Left ventricle myocardium inferior (tissue), 1 donor: Measurements from ENCODE around the gene KPNA6. TPM values are rescaled to one million over a fixed set of nuclear protein-coding genes. Genes with fewer than 3 reads are reported as not detected.
"Not testable (repeated sequence)": the region's sequence is repeated elsewhere in the genome, so short reads cannot be mapped to it uniquely, and the experiment has no call there.

ENCODE experiments used
- DNase-seq: peaks from one replicate; pipeline ENCODE4 v3.0.0-alpha.2; 2020
- H3K27ac ChIP-seq: fragments of 200-600 bp; replicated peaks from 2 replicates; pipeline ENCODE4 v1.8.0; 2021
- H3K27me3 ChIP-seq: fragments of 200-600 bp; 2 replicates; pipeline ENCODE4 v1.8.0; 2021; ENCODE audit warnings: low read depth
- H3K36me3 ChIP-seq: fragments of 200-600 bp; 2 replicates; pipeline ENCODE4 v1.8.0; 2021
- H3K4me1 ChIP-seq: fragments of 200-600 bp; 2 replicates; pipeline ENCODE4 v1.8.0; 2021
- H3K4me3 ChIP-seq: fragments of 200-600 bp; 2 replicates; pipeline ENCODE4 v1.8.0; 2021; ENCODE audit warnings: mild to moderate bottlenecking, moderate library complexity
- H3K9me3 ChIP-seq: fragments of 200-600 bp; replicated peaks from 2 replicates; pipeline ENCODE4 v1.8.0; 2021
- CTCF ChIP-seq: fragments of 200-600 bp; IDR thresholded peaks from 2 replicates; pipeline ENCODE4 v1.8.0; 2021; ENCODE audit warnings: antibody characterized with exemption, mild to moderate bottlenecking, borderline replicate concordance
- intact Hi-C: fragments of 100-400 bp; cut with micrococcal nuclease; formaldehyde crosslinking; loops from one replicate; pipeline ENCODE4 v1.11.0; 2022
- total RNA-seq: library from RNA; stranded (reverse); fragmentation: NEBNext Ultra II Directional; extraction: Animal tissue kit (Norgen Biotek cat#: 25700); gene quantifications from one replicate; pipeline ENCODE4 v1.2.1, GENCODE V29; 2021
- donor health status: DM: no; HTN: yes; CAD: no; lungs with severe emphysema.

Gene KPNA6
- total RNA-seq, 1 donor from 2014 or later: 75.9 TPM

- intact Hi-C loops: no loop called here
- H3K27me3 ChIP-seq: no peaks in the 10 kb centered on the region
- H3K4me1 ChIP-seq: peaks cover 18% of the 10 kb centered on the region
- H3K4me3 ChIP-seq: no peak overlapping the region
- peaks cover 28% of the 10 kb centered on the region for H3K9me3 ChIP-seq
- H3K27ac ChIP-seq: no peak overlapping the region
- peaks cover 27% of the 10 kb centered on the region for H3K36me3 ChIP-seq
- DNase-seq: no peak
- TF ChIP-seq CTCF: no peak
Measured at GRCh38 chr1:32151319-32151787, 43.5 kb downstream of the KPNA6 start.

GRCh38 chr1:32159189-32159588, 51.3 kb downstream of the KPNA6 start:
- Histone ChIP-seq H3K27ac (no peak overlapping the region), H3K36me3 (peaks cover 93% of the 10 kb centered on the region), H3K27me3 (no peaks in the 10 kb centered on the region), H3K4me3 (no peak overlapping the region), H3K9me3 (no peaks in the 10 kb centered on the region), H3K4me1 (no peaks in the 10 kb centered on the region)
- intact Hi-C loops: no loop called here
- no peak for DNase-seq
- TF ChIP-seq CTCF: no peak

DNA sequence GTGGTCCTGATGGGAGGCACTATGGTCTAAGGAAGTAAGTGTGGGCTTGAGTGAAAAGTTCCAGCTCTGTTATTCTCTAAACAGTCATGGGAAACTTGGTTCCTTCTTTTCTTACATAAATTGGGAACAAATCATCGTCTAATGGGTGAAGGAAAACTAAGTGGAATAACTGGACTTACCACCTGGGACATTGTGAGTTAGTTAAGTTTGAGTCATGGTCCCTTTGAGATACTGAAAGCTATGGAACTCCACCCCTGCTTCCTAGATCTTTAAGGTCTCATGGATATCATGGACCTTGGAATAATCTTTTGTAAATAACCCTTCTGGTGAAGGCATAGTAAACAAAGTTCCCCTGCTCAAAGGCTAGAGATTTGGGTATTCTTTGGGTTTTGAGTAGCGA, 55.5 kb downstream of the KPNA6 start:
- Histone ChIP-seq H3K4me1 (no peaks in the 10 kb centered on the region), H3K36me3 (peaks cover 95% of the 10 kb centered on the region), H3K9me3 (no peaks in the 10 kb centered on the region), H3K4me3 (no peak overlapping the region), H3K27me3 (no peaks in the 10 kb centered on the region), H3K27ac (no peak overlapping the region)
- intact Hi-C loops: no loop called here
- no peak for DNase-seq
- TF ChIP-seq CTCF: no peak

- H3K27ac ChIP-seq, DNase-seq, intact Hi-C loops, H3K9me3 ChIP-seq, H3K4me1 ChIP-seq, H3K4me3 ChIP-seq, H3K27me3 ChIP-seq: not testable (repeated sequence)
- peaks cover 97% of the 10 kb centered on the region for H3K36me3 ChIP-seq
Measured at GRCh38 chr1:32165633-32166032, 57.8 kb downstream of the KPNA6 start.

DNA sequence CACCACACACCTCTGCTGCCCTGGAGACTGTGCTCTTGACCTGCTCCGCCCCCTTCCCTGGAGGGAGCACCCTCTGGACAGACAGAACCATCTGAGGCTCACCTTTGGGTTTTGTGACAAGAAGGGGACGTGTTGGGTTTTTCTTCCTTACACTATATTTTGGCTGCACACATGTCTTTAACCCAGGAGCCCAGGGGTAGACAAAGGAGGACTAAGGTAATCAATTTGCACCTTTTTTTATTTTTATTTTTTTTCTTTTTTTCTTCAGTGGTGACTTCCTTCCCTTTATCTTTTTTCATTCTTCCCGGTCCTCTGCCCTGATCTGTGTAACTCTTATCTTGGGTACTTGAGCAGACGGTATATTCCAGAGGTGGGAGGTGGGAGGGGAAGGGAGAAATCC, 63.1 kb downstream of the KPNA6 start:
- Histone ChIP-seq H3K4me3 (no peak overlapping the region), H3K9me3 (no peaks in the 10 kb centered on the region), H3K4me1 (no peaks in the 10 kb centered on the region), H3K27me3 (no peaks in the 10 kb centered on the region), H3K27ac (no peak overlapping the region), H3K36me3 (peaks cover 84% of the 10 kb centered on the region)
- intact Hi-C loops: no loop called here
- TF ChIP-seq CTCF: no peak
- no peak for DNase-seq

- intact Hi-C loops: no loop called here
- H3K27ac ChIP-seq: no peak overlapping the region
- no peak for TF ChIP-seq CTCF
- H3K4me3 ChIP-seq: no peak overlapping the region
- H3K36me3 ChIP-seq: peaks cover 68% of the 10 kb centered on the region
- no peaks in the 10 kb centered on the region for H3K9me3 ChIP-seq
- H3K4me1 ChIP-seq: no peaks in the 10 kb centered on the region
- no peak for DNase-seq
- no peaks in the 10 kb centered on the region for H3K27me3 ChIP-seq
Measured at GRCh38 chr1:32172621-32173245, 64.9 kb downstream of the KPNA6 start.
